GM06990 (cell line): ENCODE measurements around the gene CHST14.

Source experiments
- DNase-seq: peaks from one replicate; pipeline ENCODE4 v3.0.0-alpha.2; 2011; ENCODE audit not compliant: insufficient read length; ENCODE audit errors: extremely low read depth
- H3K27me3 ChIP-seq: replicated peaks from 2 replicates; pipeline ENCODE4 v1.6.0; 2011; ENCODE audit warnings: low read length; ENCODE audit not compliant: control insufficient read depth, insufficient read depth
- H3K36me3 ChIP-seq: 2 replicates; pipeline ENCODE4 v1.5.1; 2011; ENCODE audit warnings: low read length; ENCODE audit not compliant: control insufficient read depth, insufficient read depth
- H3K4me3 ChIP-seq: replicated peaks from 2 replicates; pipeline ENCODE4 v1.5.1; 2011; ENCODE audit warnings: low read depth, mild to moderate bottlenecking, control low read depth, low read length
- CTCF ChIP-seq: IDR thresholded peaks from 2 replicates; pipeline ENCODE4 v1.5.1; 2011; ENCODE audit warnings: low read length, control low read depth, mild to moderate bottlenecking, inconsistent platforms; ENCODE audit not compliant: insufficient read depth, poor library complexity, severe bottlenecking

Gene CHST14

GRCh38 chr15:40458495-40459371 lies 12.1 kb upstream of the CHST14 start:
- Histone ChIP-seq H3K4me3 (no peak overlapping the region), H3K36me3 (peaks cover 14% of the 10 kb centered on the region), H3K27me3 (no peaks in the 10 kb centered on the region)
- no peak for TF ChIP-seq CTCF
- no peak for DNase-seq

- no peak for TF ChIP-seq CTCF
- H3K27me3 ChIP-seq = no peaks in the 10 kb centered on the region
- H3K4me3 ChIP-seq = no peak overlapping the region
- no peak for DNase-seq
- peaks cover 17% of the 10 kb centered on the region for H3K36me3 ChIP-seq
Measured at GRCh38 chr15:40459391-40460015, 11.3 kb upstream of the CHST14 start.

GRCh38 chr15:40460404-40460803 lies 10.4 kb upstream of the CHST14 start:
- TF ChIP-seq CTCF = no peak
- H3K36me3 ChIP-seq = peaks cover 19% of the 10 kb centered on the region
- no peaks in the 10 kb centered on the region for H3K27me3 ChIP-seq
- DNase-seq = no peak
- H3K4me3 ChIP-seq = no peak overlapping the region

GRCh38 chr15:40461958-40462357 lies 8.8 kb upstream of the CHST14 start:
- no peaks in the 10 kb centered on the region for H3K27me3 ChIP-seq
- peaks cover 21% of the 10 kb centered on the region for H3K36me3 ChIP-seq
- no peak overlapping the region for H3K4me3 ChIP-seq
- DNase-seq = no peak
- TF ChIP-seq CTCF = no peak

GRCh38 chr15:40463279-40463678 lies 7.5 kb upstream of the CHST14 start:
- TF ChIP-seq CTCF = no peak
- no peak for DNase-seq
- peaks cover 21% of the 10 kb centered on the region for H3K36me3 ChIP-seq

More at GRCh38 chr15:40463279-40463678, 7.5 kb upstream of the CHST14 start:
- H3K27me3 ChIP-seq = no peaks in the 10 kb centered on the region
- H3K4me3 ChIP-seq = no peak overlapping the region
